ENCODE measurements around the gene IGF2BP1. TPM values are rescaled to one million over a fixed set of nuclear protein-coding genes. Genes with fewer than 3 reads are reported as not detected.

The IGF2BP1 gene
- not detected for total RNA-seq

- peaks cover 0 to 7% of the 10 kb centered on the region in 2 donors for H3K9me3 ChIP-seq
- TF ChIP-seq CTCF (IDR thresholded peaks at IDR 0.05), result no peak
- peak; percentile 51 for DNase-seq (ENCODE audit: low spot score)
Observed at GRCh38 chr17:48997103-48997826, at the start of gene IGF2BP1. TSS of gene IGF2BP1 (plus strand) at chr17:48997385. CDS start at chr17:48997746, 361 bp downstream.

GRCh38 chr17:48951572-48951971 is 45.6 kb upstream of the IGF2BP1 start:
- H3K27me3 ChIP-seq, result no peaks in the 10 kb centered on the region

More at GRCh38 chr17:48997103-48997826, at the start of gene IGF2BP1:
- Histone ChIP-seq H3K4me3 (peak within 1 kb of the TSS in 1 of 2 donors; percentile 32), H3K27me3 (peaks cover 66 to 83% of the 10 kb centered on the region in 2 donors), H3K4me1 (peaks cover 0 to 33% of the 10 kb centered on the region in 2 donors), H3K36me3 (no peaks in the 10 kb centered on the region), H3K27ac (no peak within 1 kb of the TSS)

GRCh38 chr17:48952904-48953303 is 44.3 kb upstream of the IGF2BP1 start:
- Histone ChIP-seq H3K36me3 (no peaks in the 10 kb centered on the region), H3K9me3 (no peaks in the 10 kb centered on the region), H3K27me3 (no peaks in the 10 kb centered on the region), H3K27ac (no peak overlapping the region), H3K4me1 (no peaks in the 10 kb centered on the region), H3K4me3 (no peak overlapping the region)
- TF ChIP-seq CTCF (IDR thresholded peaks at IDR 0.05), result no peak
- DNase-seq (ENCODE audit: low spot score), result no peak

More at GRCh38 chr17:48951572-48951971, 45.6 kb upstream of the IGF2BP1 start:
- H3K4me1 ChIP-seq, result no peaks in the 10 kb centered on the region
- no peak for TF ChIP-seq CTCF (IDR thresholded peaks at IDR 0.05)
- H3K36me3 ChIP-seq, result no peaks in the 10 kb centered on the region
- no peaks in the 10 kb centered on the region for H3K9me3 ChIP-seq
- H3K27ac ChIP-seq, result no peak overlapping the region
- no peak overlapping the region for H3K4me3 ChIP-seq
- DNase-seq (ENCODE audit: low spot score), result no peak

- Histone ChIP-seq H3K4me3 (no peak overlapping the region), H3K36me3 (no peaks in the 10 kb centered on the region), H3K4me1 (no peaks in the 10 kb centered on the region), H3K27ac (no peak overlapping the region), H3K27me3 (no peaks in the 10 kb centered on the region), H3K9me3 (no peaks in the 10 kb centered on the region)
- TF ChIP-seq CTCF (IDR thresholded peaks at IDR 0.05), result no peak
- no peak for DNase-seq (ENCODE audit: low spot score)
Observed at GRCh38 chr17:48954300-48954755, 42.9 kb upstream of the IGF2BP1 start.

GRCh38 chr17:48960834-48961515 is 36.2 kb upstream of the IGF2BP1 start:
- no peak overlapping the region for H3K27ac ChIP-seq
- DNase-seq (ENCODE audit: low spot score), result no peak
- no peaks in the 10 kb centered on the region for H3K9me3 ChIP-seq
- no peaks in the 10 kb centered on the region for H3K27me3 ChIP-seq
- no peaks in the 10 kb centered on the region for H3K36me3 ChIP-seq
- no peak overlapping the region for H3K4me3 ChIP-seq
- no peaks in the 10 kb centered on the region for H3K4me1 ChIP-seq
- no peak for TF ChIP-seq CTCF (IDR thresholded peaks at IDR 0.05)
